Activated naive CD4-positive, alpha-beta T cell treated with anti-CD3 and anti-CD28 coated beads, Interleukin-2, amount 50 U/mL, for 24 hours (primary cell): ENCODE measurements around the gene PLXNA3.
A peak's percentile ranks its signal among the peaks of the same experiment; 100 is the strongest.

Experiments
- H3K27ac Mint-ChIP-seq: one replicate; pipeline ENCODE4 v1.8.0; 2021; ENCODE audit warnings: mild to moderate bottlenecking, mixed read lengths
- H3K27me3 Mint-ChIP-seq: one replicate; pipeline ENCODE4 v1.8.0; 2021; ENCODE audit warnings: mixed read lengths
- H3K36me3 Mint-ChIP-seq: one replicate; pipeline ENCODE4 v1.8.0; 2021; ENCODE audit warnings: mixed read lengths
- H3K4me1 Mint-ChIP-seq: one replicate; pipeline ENCODE4 v1.8.0; 2021; ENCODE audit warnings: mixed read lengths
- H3K4me3 Mint-ChIP-seq: one replicate; pipeline ENCODE4 v1.8.0; 2021; ENCODE audit warnings: mild to moderate bottlenecking, mixed read lengths
- H3K9me3 Mint-ChIP-seq: one replicate; pipeline ENCODE4 v1.8.0; 2021; ENCODE audit warnings: mixed read lengths

Gene PLXNA3

GRCh38 chrX:154430916-154431315 is 27.2 kb upstream of the PLXNA3 start:
- Mint-ChIP-seq H3K4me1 (peaks cover 14% of the 10 kb centered on the region), H3K27me3 (no peaks in the 10 kb centered on the region), H3K9me3 (no peaks in the 10 kb centered on the region), H3K27ac (no peak overlapping the region), H3K4me3 (no peak overlapping the region), H3K36me3 (no peaks in the 10 kb centered on the region)

GRCh38 chrX:154431341-154431740 is 26.7 kb upstream of the PLXNA3 start:
- Mint-ChIP-seq H3K36me3 (no peaks in the 10 kb centered on the region), H3K4me3 (no peak overlapping the region), H3K27ac (no peak overlapping the region), H3K4me1 (peaks cover 18% of the 10 kb centered on the region), H3K27me3 (no peaks in the 10 kb centered on the region), H3K9me3 (no peaks in the 10 kb centered on the region)

GRCh38 chrX:154432210-154432609 is 25.9 kb upstream of the PLXNA3 start:
- Mint-ChIP-seq H3K4me1 (peaks cover 19% of the 10 kb centered on the region), H3K27ac (no peak overlapping the region), H3K27me3 (no peaks in the 10 kb centered on the region), H3K9me3 (no peaks in the 10 kb centered on the region), H3K36me3 (no peaks in the 10 kb centered on the region), H3K4me3 (no peak overlapping the region)

- no peaks in the 10 kb centered on the region for H3K27me3 Mint-ChIP-seq
- H3K4me1 Mint-ChIP-seq = peaks cover 24% of the 10 kb centered on the region
- no peaks in the 10 kb centered on the region for H3K36me3 Mint-ChIP-seq
- H3K27ac Mint-ChIP-seq = peak overlapping the region; percentile 41
- no peaks in the 10 kb centered on the region for H3K9me3 Mint-ChIP-seq
- H3K4me3 Mint-ChIP-seq = no peak overlapping the region
Observed at GRCh38 chrX:154433605-154434004, 24.5 kb upstream of the PLXNA3 start.

GRCh38 chrX:154434394-154435168 is 23.5 kb upstream of the PLXNA3 start:
- Mint-ChIP-seq H3K27ac (no peak overlapping the region), H3K36me3 (no peaks in the 10 kb centered on the region), H3K27me3 (no peaks in the 10 kb centered on the region), H3K4me1 (peaks cover 21% of the 10 kb centered on the region), H3K9me3 (no peaks in the 10 kb centered on the region), H3K4me3 (no peak overlapping the region)

GRCh38 chrX:154435171-154435733 is 22.8 kb upstream of the PLXNA3 start:
- Mint-ChIP-seq H3K27me3 (no peaks in the 10 kb centered on the region), H3K4me1 (peaks cover 19% of the 10 kb centered on the region), H3K36me3 (no peaks in the 10 kb centered on the region), H3K4me3 (no peak overlapping the region), H3K27ac (no peak overlapping the region), H3K9me3 (no peaks in the 10 kb centered on the region)

- Mint-ChIP-seq H3K27me3 (no peaks in the 10 kb centered on the region), H3K4me1 (peaks cover 14% of the 10 kb centered on the region), H3K9me3 (no peaks in the 10 kb centered on the region), H3K4me3 (peak overlapping the region; percentile 81), H3K27ac (peak overlapping the region; percentile 89), H3K36me3 (no peaks in the 10 kb centered on the region)
Observed at GRCh38 chrX:154436374-154436982, 21.6 kb upstream of the PLXNA3 start.

GRCh38 chrX:154436983-154437752 is 20.9 kb upstream of the PLXNA3 start, which contains the start of gene GDI1:
GDI1 (plus strand) TSS chrX:154437154; CDS start chrX:154437255, 101 bp downstream.
- no peaks in the 10 kb centered on the region for H3K9me3 Mint-ChIP-seq
- H3K4me3 Mint-ChIP-seq = peak within 1 kb of the TSS; percentile 86
- peaks cover 20% of the 10 kb centered on the region for H3K4me1 Mint-ChIP-seq
- H3K27me3 Mint-ChIP-seq = no peaks in the 10 kb centered on the region
- H3K36me3 Mint-ChIP-seq = no peaks in the 10 kb centered on the region
- H3K27ac Mint-ChIP-seq = peak within 1 kb of the TSS; percentile 89

- Mint-ChIP-seq H3K27ac (peak overlapping the region; percentile 84), H3K4me1 (peaks cover 22% of the 10 kb centered on the region), H3K9me3 (no peaks in the 10 kb centered on the region), H3K36me3 (no peaks in the 10 kb centered on the region), H3K4me3 (peak overlapping the region; percentile 86), H3K27me3 (no peaks in the 10 kb centered on the region)
Observed at GRCh38 chrX:154437971-154438893, 19.8 kb upstream of the PLXNA3 start.

- no peak overlapping the region for H3K4me3 Mint-ChIP-seq
Observed at GRCh38 chrX:154439841-154440240, 18.2 kb upstream of the PLXNA3 start.

GRCh38 chrX:154440623-154441357 is 17.3 kb upstream of the PLXNA3 start:
- Mint-ChIP-seq H3K4me3 (no peak overlapping the region), H3K27me3 (no peaks in the 10 kb centered on the region), H3K9me3 (no peaks in the 10 kb centered on the region), H3K36me3 (no peaks in the 10 kb centered on the region), H3K4me1 (peaks cover 26% of the 10 kb centered on the region), H3K27ac (no peak overlapping the region)

More at GRCh38 chrX:154439841-154440240, 18.2 kb upstream of the PLXNA3 start:
- Mint-ChIP-seq H3K36me3 (no peaks in the 10 kb centered on the region), H3K27me3 (no peaks in the 10 kb centered on the region), H3K27ac (no peak overlapping the region), H3K9me3 (no peaks in the 10 kb centered on the region), H3K4me1 (peaks cover 26% of the 10 kb centered on the region)

GRCh38 chrX:154441564-154441963 is 16.5 kb upstream of the PLXNA3 start:
- H3K36me3 Mint-ChIP-seq = no peaks in the 10 kb centered on the region
- no peak overlapping the region for H3K4me3 Mint-ChIP-seq
- H3K4me1 Mint-ChIP-seq = peaks cover 20% of the 10 kb centered on the region
- peak overlapping the region; percentile 30 for H3K27ac Mint-ChIP-seq
- no peaks in the 10 kb centered on the region for H3K9me3 Mint-ChIP-seq
- H3K27me3 Mint-ChIP-seq = no peaks in the 10 kb centered on the region

GRCh38 chrX:154441984-154442707 is 15.9 kb upstream of the PLXNA3 start:
- H3K4me3 Mint-ChIP-seq = no peak overlapping the region

GRCh38 chrX:154443479-154443910 is 14.6 kb upstream of the PLXNA3 start:
- Mint-ChIP-seq H3K9me3 (no peaks in the 10 kb centered on the region), H3K4me3 (peak overlapping the region; percentile 73), H3K4me1 (peaks cover 16% of the 10 kb centered on the region), H3K27me3 (no peaks in the 10 kb centered on the region), H3K27ac (peak overlapping the region; percentile 35), H3K36me3 (no peaks in the 10 kb centered on the region)

More at GRCh38 chrX:154441984-154442707, 15.9 kb upstream of the PLXNA3 start:
- H3K36me3 Mint-ChIP-seq = no peaks in the 10 kb centered on the region
- H3K4me1 Mint-ChIP-seq = peaks cover 20% of the 10 kb centered on the region
- H3K27me3 Mint-ChIP-seq = no peaks in the 10 kb centered on the region
- no peak overlapping the region for H3K27ac Mint-ChIP-seq
- no peaks in the 10 kb centered on the region for H3K9me3 Mint-ChIP-seq
